A549 (cell line): ENCODE measurements around the gene CALML5. TPM values are rescaled to one million over a fixed set of nuclear protein-coding genes. Genes with fewer than 3 reads are reported as not detected.

ENCODE experiments used
- ATAC-seq, 2 experiments: fragments of 200-7000 bp in 1 of 2; fragments of >200 bp in 1 of 2; cut with Nextera tagmentation in 1 of 2; cut with Tn5 transposase in 1 of 2; 3 replicates each; pipeline versions ENCODE4 v1.8.0 to v1.9.1; 2018 to 2020; ENCODE audit warnings: mild to moderate bottlenecking in 1 of 2, moderate library complexity in 1 of 2
- CTCF ChIA-PET: fragments of 300-600 bp; sonication (Branson Sonifier 250); formaldehyde crosslinking; extraction: SDS; loops from one replicate; lab custom pipeline; 2021; ENCODE audit warnings: antibody characterized with exemption, inconsistent platforms; lab: Yijun Ruan, JAX
- POLR2A ChIA-PET: fragments of 350-600 bp; formaldehyde crosslinking; extraction: SDS; loops from one replicate; lab custom pipeline; 2021; ENCODE audit warnings: antibody characterized with exemption, inconsistent platforms; lab: Yijun Ruan, JAX
- DNase-seq, 2 experiments: peaks; one replicate each; pipeline versions ENCODE4 v3.0.0 to v3.0.0-alpha.2; 2011 to 2016; ENCODE audit warnings: low read depth in 1 of 2, low spot score in 1 of 2
- FAIRE-seq: peaks from 2 replicates; lab custom pipeline; 2011; peaks lifted over from hg19 to GRCh38; lab: Jason Lieb, UNC
- H3K27ac ChIP-seq, 2 experiments: fragments of >200 bp; sonication (Bioruptor Twin); formaldehyde crosslinking; 3 replicates each; pipeline ENCODE4 v1.5.1; 2016 to 2017
- H3K4me1 ChIP-seq: fragments of >200 bp; sonication (Bioruptor Twin); formaldehyde crosslinking; 3 replicates; pipeline ENCODE4 v1.6.1; 2016
- H3K4me2 ChIP-seq: fragments of >200 bp; sonication (Bioruptor Twin); formaldehyde crosslinking; 3 replicates; pipeline ENCODE4 v1.6.1; 2016
- H3K4me3 ChIP-seq: fragments of >200 bp; sonication (Bioruptor Twin); formaldehyde crosslinking; 3 replicates; pipeline ENCODE4 v1.5.1; 2016
- H3K9me3 ChIP-seq: fragments of >200 bp; sonication (Bioruptor Twin); formaldehyde crosslinking; 3 replicates; pipeline ENCODE4 v1.6.1; 2016
- BHLHE40 ChIP-seq: IDR thresholded peaks from 2 replicates; pipeline ENCODE4 v1.6.1; 2012; ENCODE audit warnings: low read depth, low read length, inconsistent platforms
- CBX8 ChIP-seq: fragments of 200-600 bp; sonication (generic); IDR thresholded peaks from 2 replicates; pipeline ENCODE4 v1.6.1; 2016
- CHD2 ChIP-seq: fragments of 150-350 bp; IDR thresholded peaks from 2 replicates; pipeline ENCODE4 v1.6.1; 2014; ENCODE audit warnings: low read length; ENCODE audit not compliant: partially characterized antibody
- E2F6 ChIP-seq: IDR thresholded peaks from 2 replicates; pipeline ENCODE4 v1.6.1; 2012; ENCODE audit warnings: low read depth, borderline replicate concordance
- EP300 ChIP-seq, 2 experiments: fragments of >200 bp; sonication (Bioruptor Twin); formaldehyde crosslinking; IDR thresholded peaks; 2 replicates in 1 of 2; 3 replicates in 1 of 2; pipeline ENCODE4 v1.6.1; 2016 to 2017
- FOSB ChIP-seq: fragments of 250-450 bp; sonication (Bioruptor Pico); IDR thresholded peaks from 2 replicates; pipeline ENCODE4 v1.5.0; 2020; ENCODE audit warnings: mild to moderate bottlenecking, moderate library complexity
- JUNB ChIP-seq: fragments of >200 bp; sonication (Bioruptor Twin); formaldehyde crosslinking; IDR thresholded peaks from 2 replicates; pipeline ENCODE4 v1.6.1; 2016
- MAZ ChIP-seq: fragments of 150-350 bp; IDR thresholded peaks from 2 replicates; pipeline ENCODE4 v1.6.1; 2014; ENCODE audit warnings: antibody characterized with exemption, low read depth, low read length, borderline replicate concordance
- MYC ChIP-seq: IDR thresholded peaks from 2 replicates; pipeline ENCODE4 v1.6.1; 2012; ENCODE audit warnings: mild to moderate bottlenecking, inconsistent platforms, low read length, improper control_type of control experiment, borderline replicate concordance
- PHF8 ChIP-seq: fragments of 200-600 bp; sonication (generic); IDR thresholded peaks from 2 replicates; pipeline ENCODE4 v1.6.1; 2016; ENCODE audit warnings: low read depth, mild to moderate bottlenecking, antibody characterized with exemption, moderate library complexity, borderline replicate concordance
- POLR2A ChIP-seq: IDR thresholded peaks from 2 replicates; pipeline ENCODE4 v1.6.1; 2012; ENCODE audit warnings: mild to moderate bottlenecking, low read length
- RFX5 ChIP-seq: fragments of 450-650 bp; IDR thresholded peaks from 2 replicates; pipeline ENCODE4 v1.7.1; 2014; ENCODE audit warnings: antibody characterized with exemption, mild to moderate bottlenecking, moderate library complexity
- ZC3H11A ChIP-seq: fragments of 450-650 bp; IDR thresholded peaks from 2 replicates; pipeline ENCODE4 v1.6.1; 2014; ENCODE audit warnings: antibody characterized with exemption, mild to moderate bottlenecking
- ZFP36 ChIP-seq: fragments of 450-650 bp; IDR thresholded peaks from 2 replicates; pipeline ENCODE4 v1.6.1; 2014; ENCODE audit warnings: borderline replicate concordance; ENCODE audit not compliant: partially characterized antibody
- WGBS: methylation state at CpG from one replicate; pipeline ENCODE4 v1.1.6; 2017; ENCODE audit errors: missing lambda C conversion rate; 5-methylcytosine and 5-hydroxymethylcytosine counted together
- polyA plus RNA-seq, 4 experiments: library from polyadenylated mRNA; depleted of rRNA in 3 of 4; stranded (reverse); fragments of >200 nt; fragmentation: RNase III in 1 of 4; extraction: RNeasy Plus Mini Kit Qiagen cat#74134 plus additional on column Dnase treatment in 1 of 4; gene quantifications; 2 replicates in 3 of 4; 3 replicates in 1 of 4; pipeline ENCODE4 v1.2.3, GENCODE V29; 2011 to 2017

Gene CALML5
- polyA plus RNA-seq, 2 of the 4 experiments (the other 2 are of a cell fraction), result not detected

GRCh38 chr10:5517546-5517945 lies 18.2 kb upstream of the CALML5 start:
- POLR2A ChIA-PET, result no interaction called here
- H3K4me1 ChIP-seq, result peaks cover 20% of the 10 kb centered on the region

GRCh38 chr10:5515948-5516761 lies 16.8 kb upstream of the CALML5 start:
- H3K4me2 ChIP-seq, result no peak overlapping the region
- H3K9me3 ChIP-seq, result peaks cover 9% of the 10 kb centered on the region; the same call in 1 of the 3 replicates
- peaks cover 20% of the 10 kb centered on the region for H3K4me1 ChIP-seq
- no peak for ATAC-seq
- ChIA-PET POLR2A (no interaction called here), CTCF (no interaction called here)
- TF ChIP-seq ZC3H11A, result no peak
- TF ChIP-seq BHLHE40, result no peak
- no peak for TF ChIP-seq FOSB (CRISPR knock-in tag)
- TF ChIP-seq MAZ, result no peak
- TF ChIP-seq EP300 (IDR thresholded peaks at IDR 0.05), result no peak
- TF ChIP-seq CBX8, result no peak
- no peak for TF ChIP-seq JUNB
- no peak overlapping the region for H3K4me3 ChIP-seq
- whole genome bisulfite sequencing, result 65% methylated on average over 10 of the region's 10 CpGs
- H3K27ac ChIP-seq, result peak overlapping the region in 1 of 2 experiments; percentile 23; a peak in 1 of 6 replicates
- no peak for FAIRE-seq
- no peak for DNase-seq

More at GRCh38 chr10:5517546-5517945, 18.2 kb upstream of the CALML5 start:
- Histone ChIP-seq H3K9me3 (peaks cover 9% of the 10 kb centered on the region; the same call in 1 of the 3 replicates), H3K27ac (no peak overlapping the region), H3K4me3 (no peak overlapping the region), H3K4me2 (peak overlapping the region; percentile 57)
- CTCF ChIA-PET, result interaction anchor here (0.8 to 1.2 kb wide), 3 partner anchors 12 to 106 kb away, joined by 3 read pairs; no protein-coding TSS in a partner anchor
- WGBS, result 75% methylated on average over 5 of the region's 5 CpGs
- TF ChIP-seq RFX5 (no peak), CHD2 (no peak)
- DNase-seq (no peak), FAIRE-seq (no peak), ATAC-seq (no peak)

GRCh38 chr10:5514226-5514850 lies 15.0 kb upstream of the CALML5 start:
- H3K4me1 ChIP-seq, result peaks cover 20% of the 10 kb centered on the region
- peaks cover 7% of the 10 kb centered on the region; the same call in 1 of the 3 replicates for H3K9me3 ChIP-seq
- no peak for TF ChIP-seq CBX8
- ChIA-PET CTCF (interaction anchor here (1.3 to 1.5 kb wide), 3 partner anchors 14 to 109 kb away, joined by 3 to 6 read pairs (median 4); no protein-coding TSS in a partner anchor), POLR2A (no interaction called here)
- H3K27ac ChIP-seq, result no peak overlapping the region
- H3K4me3 ChIP-seq, result no peak overlapping the region
- 79% methylated on average over 14 of the region's 16 CpGs for WGBS
- no peak for FAIRE-seq
- no peak overlapping the region for H3K4me2 ChIP-seq
- no peak for DNase-seq
- no peak for ATAC-seq

- CTCF ChIA-PET, result interaction anchor here (0.7 to 1.5 kb wide), 4 partner anchors 12 to 139 kb away, joined by 3 to 6 read pairs (median 4); no protein-coding TSS in a partner anchor
- H3K4me1 ChIP-seq, result peaks cover 13% of the 10 kb centered on the region
Measured at GRCh38 chr10:5512881-5513612, 13.7 kb upstream of the CALML5 start.

More at GRCh38 chr10:5512881-5513612, 13.7 kb upstream of the CALML5 start:
- WGBS, result 85% methylated on average over 15 of the region's 15 CpGs
- no peaks in the 10 kb centered on the region for H3K9me3 ChIP-seq
- no peak overlapping the region for H3K4me2 ChIP-seq
- H3K4me3 ChIP-seq, result no peak overlapping the region
- no peak for TF ChIP-seq PHF8
- TF ChIP-seq MYC, result no peak
- TF ChIP-seq POLR2A, result no peak
- no peak for TF ChIP-seq ZFP36
- no peak for TF ChIP-seq E2F6
- no peak overlapping the region for H3K27ac ChIP-seq
- no peak for FAIRE-seq
- POLR2A ChIA-PET, result no interaction called here
- no peak for DNase-seq
- no peak for ATAC-seq
